ENCODE results near the gene SLCO4C1. TPM values are rescaled to one million over a fixed set of nuclear protein-coding genes. Genes with fewer than 3 reads are reported as not detected.

SLCO4C1 gene
- total RNA-seq, 1 donor from 2014 or later: 0.33 TPM

DNA sequence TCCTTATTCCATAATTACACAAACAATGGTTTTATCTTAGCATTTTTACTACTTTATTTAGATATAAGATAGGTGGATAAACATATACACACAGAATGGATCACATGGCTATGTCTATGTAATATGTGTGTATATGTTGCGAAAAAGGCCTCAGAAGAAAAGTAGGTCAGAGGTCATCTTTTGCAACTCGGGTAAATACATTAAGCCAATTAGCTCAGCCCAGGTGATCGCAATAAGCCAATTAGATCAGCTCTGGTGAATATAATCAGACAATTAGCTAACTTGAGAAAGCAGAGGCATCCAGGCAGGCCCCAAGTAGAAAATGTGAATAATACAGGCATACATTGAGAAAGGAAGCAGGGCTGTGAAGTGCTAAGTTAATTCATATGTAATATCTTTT, 24.3 kb downstream of the SLCO4C1 start:
- Mint-ChIP-seq H3K4me3 (no peak overlapping the region), H3K4me1 (no peaks in the 10 kb centered on the region), H3K9me3 (peaks cover 15% of the 10 kb centered on the region), H3K36me3 (ENCODE audit: low read depth) (peaks cover 2% of the 10 kb centered on the region), H3K27ac (no peak overlapping the region), H3K27me3 (peaks cover 4% of the 10 kb centered on the region)
- CTCF ChIA-PET: no interaction called here
- POLR2A ChIA-PET: no interaction called here
- TF ChIP-seq, protein P1, sequence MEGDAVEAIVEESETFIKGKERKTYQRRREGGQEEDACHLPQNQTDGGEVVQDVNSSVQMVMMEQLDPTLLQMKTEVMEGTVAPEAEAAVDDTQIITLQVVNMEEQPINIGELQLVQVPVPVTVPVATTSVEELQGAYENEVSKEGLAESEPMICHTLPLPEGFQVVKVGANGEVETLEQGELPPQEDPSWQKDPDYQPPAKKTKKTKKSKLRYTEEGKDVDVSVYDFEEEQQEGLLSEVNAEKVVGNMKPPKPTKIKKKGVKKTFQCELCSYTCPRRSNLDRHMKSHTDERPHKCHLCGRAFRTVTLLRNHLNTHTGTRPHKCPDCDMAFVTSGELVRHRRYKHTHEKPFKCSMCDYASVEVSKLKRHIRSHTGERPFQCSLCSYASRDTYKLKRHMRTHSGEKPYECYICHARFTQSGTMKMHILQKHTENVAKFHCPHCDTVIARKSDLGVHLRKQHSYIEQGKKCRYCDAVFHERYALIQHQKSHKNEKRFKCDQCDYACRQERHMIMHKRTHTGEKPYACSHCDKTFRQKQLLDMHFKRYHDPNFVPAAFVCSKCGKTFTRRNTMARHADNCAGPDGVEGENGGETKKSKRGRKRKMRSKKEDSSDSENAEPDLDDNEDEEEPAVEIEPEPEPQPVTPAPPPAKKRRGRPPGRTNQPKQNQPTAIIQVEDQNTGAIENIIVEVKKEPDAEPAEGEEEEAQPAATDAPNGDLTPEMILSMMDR (IDR thresholded peaks at IDR 0.05): no peak
- DNase-seq (no peak), ATAC-seq (ENCODE audit: low read depth) (no peak)
- intact Hi-C loops (cut with micrococcal nuclease): no loop called here

DNA sequence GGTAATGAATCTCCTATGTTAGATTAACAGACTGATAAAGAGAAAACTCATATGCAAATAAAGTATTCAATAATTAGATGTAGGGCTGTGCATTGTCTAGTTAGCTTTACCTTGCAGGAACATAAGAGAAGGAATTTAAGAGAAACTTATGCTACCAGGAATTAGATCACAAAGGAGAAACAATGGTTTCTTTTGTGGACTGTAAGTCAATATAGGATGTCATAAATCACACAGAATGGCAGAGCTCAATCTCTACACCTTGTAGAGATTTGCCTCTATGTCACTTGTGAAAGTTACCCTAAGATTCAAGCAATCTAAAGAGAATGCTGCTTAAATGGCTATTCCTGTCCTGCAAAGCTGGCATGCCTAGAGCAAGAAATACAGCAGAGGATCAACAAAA, 26.0 kb downstream of the SLCO4C1 start:
- intact Hi-C loops (cut with micrococcal nuclease): no loop called here
- H3K27me3 Mint-ChIP-seq: peaks cover 4% of the 10 kb centered on the region
- H3K36me3 Mint-ChIP-seq (ENCODE audit: low read depth): peaks cover 2% of the 10 kb centered on the region
- ChIA-PET POLR2A (interaction anchor here (0.6 kb wide), 1 partner anchor 18 kb away, joined by 7 read pairs; no protein-coding TSS in a partner anchor), CTCF (no interaction called here)
- no peak overlapping the region for H3K27ac Mint-ChIP-seq
- H3K4me3 Mint-ChIP-seq: no peak overlapping the region
- TF ChIP-seq, protein P1 (IDR thresholded peaks at IDR 0.05): no peak
- no peaks in the 10 kb centered on the region for H3K4me1 Mint-ChIP-seq
- peaks cover 15% of the 10 kb centered on the region for H3K9me3 Mint-ChIP-seq
- DNase-seq (no peak), ATAC-seq (ENCODE audit: low read depth) (no peak)

DNA sequence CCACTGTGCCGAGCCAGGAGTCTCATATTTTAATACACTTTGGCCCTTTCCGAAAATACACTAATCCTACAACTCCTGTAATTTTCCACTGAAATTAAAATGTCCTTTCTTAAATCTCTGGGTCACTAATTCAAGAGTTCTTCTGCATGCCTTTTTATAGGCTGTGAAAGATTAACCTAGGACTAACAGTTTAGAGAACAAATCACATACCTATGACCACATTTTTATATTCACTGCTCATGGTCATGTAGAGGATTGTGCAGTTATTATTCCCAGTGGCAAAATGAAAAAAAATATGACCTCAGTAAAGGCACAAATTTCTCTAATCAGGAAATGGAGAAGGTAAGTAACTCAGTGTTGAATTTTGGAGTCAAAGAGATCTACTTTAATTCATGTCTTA, 33.4 kb downstream of the SLCO4C1 start:
- Mint-ChIP-seq H3K4me3 (no peak overlapping the region), H3K27ac (no peak overlapping the region), H3K27me3 (no peaks in the 10 kb centered on the region), H3K4me1 (no peaks in the 10 kb centered on the region), H3K36me3 (ENCODE audit: low read depth) (no peaks in the 10 kb centered on the region), H3K9me3 (no peaks in the 10 kb centered on the region)
- TF ChIP-seq, protein P1 (IDR thresholded peaks at IDR 0.05): no peak
- ATAC-seq (ENCODE audit: low read depth): no peak
- ChIA-PET POLR2A (no interaction called here), CTCF (no interaction called here)
- no peak for DNase-seq
- intact Hi-C loops (cut with micrococcal nuclease): no loop called here

DNA sequence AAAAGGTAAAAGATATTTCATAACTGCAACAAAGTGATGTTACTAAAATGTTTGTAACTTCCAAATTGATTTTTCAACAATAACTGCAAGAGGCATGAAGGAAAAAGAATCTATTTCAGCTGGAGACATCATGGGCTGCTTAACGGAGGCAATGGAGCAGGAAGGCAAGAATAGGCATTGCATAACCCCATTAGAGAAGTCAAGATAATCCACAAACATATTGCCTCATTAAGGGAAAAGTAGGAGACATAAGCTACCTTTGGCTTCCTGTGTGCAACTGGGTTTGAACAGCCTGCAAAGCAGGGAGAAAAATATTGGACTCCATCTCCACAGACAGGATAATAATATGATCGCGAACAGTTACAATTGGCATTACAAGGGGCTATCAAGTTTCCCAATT, 46.7 kb downstream of the SLCO4C1 start:
- Mint-ChIP-seq H3K36me3 (ENCODE audit: low read depth) (no peaks in the 10 kb centered on the region), H3K9me3 (no peaks in the 10 kb centered on the region), H3K27me3 (no peaks in the 10 kb centered on the region), H3K4me1 (no peaks in the 10 kb centered on the region), H3K27ac (no peak overlapping the region), H3K4me3 (no peak overlapping the region)
- DNase-seq: no peak
- intact Hi-C loops (cut with micrococcal nuclease): no loop called here
- no peak for ATAC-seq (ENCODE audit: low read depth)
- POLR2A ChIA-PET: no interaction called here
- CTCF ChIA-PET: no interaction called here
- TF ChIP-seq, protein P1 (IDR thresholded peaks at IDR 0.05): no peak

DNA sequence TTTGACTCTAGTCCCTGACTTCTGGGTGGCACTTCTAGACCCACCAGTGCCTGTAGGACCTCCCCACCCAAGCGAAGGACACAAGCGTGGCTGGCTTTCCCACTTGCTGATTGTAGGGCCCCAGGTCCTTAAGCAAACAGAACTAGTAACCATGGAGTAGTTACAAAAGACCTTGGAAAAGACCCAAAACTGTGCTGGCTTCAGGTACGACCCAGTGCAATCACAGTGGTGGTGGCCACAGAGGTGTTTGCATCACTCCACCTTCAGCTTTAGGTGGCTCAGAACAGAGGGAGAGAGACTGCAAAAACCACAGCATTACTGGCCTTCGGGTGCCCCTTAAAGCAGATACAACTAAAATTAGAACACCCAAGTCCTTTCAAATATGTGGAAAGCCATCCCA, 52.9 kb downstream of the SLCO4C1 start:
- no peak for ATAC-seq (ENCODE audit: low read depth)
- TF ChIP-seq, protein P1 (IDR thresholded peaks at IDR 0.05): no peak
- DNase-seq: no peak
- no peaks in the 10 kb centered on the region for H3K27me3 Mint-ChIP-seq
- no peaks in the 10 kb centered on the region for H3K4me1 Mint-ChIP-seq
- no peaks in the 10 kb centered on the region for H3K9me3 Mint-ChIP-seq
- ChIA-PET POLR2A (no interaction called here), CTCF (no interaction called here)
- no peaks in the 10 kb centered on the region for H3K36me3 Mint-ChIP-seq (ENCODE audit: low read depth)
- intact Hi-C loops (cut with micrococcal nuclease): no loop called here
- no peak overlapping the region for H3K4me3 Mint-ChIP-seq
- H3K27ac Mint-ChIP-seq: no peak overlapping the region

Measured in activated B cell treated with CpG ODN at 0.5 μM for 24 hours (primary cell).